GM18499 (cell line): ENCODE data around the gene MAP3K13.
A peak's percentile ranks its signal among the peaks of the same experiment; 100 is the strongest.

Source experiments
- ATAC-seq: cut with Tn5 transposase; IDR thresholded peaks from one replicate; pipeline ENCODE4 v1.9.1; 2021; ENCODE audit warnings: moderate number of reproducible peaks; ENCODE audit not compliant: insufficient read depth, unreplicated experiment

MAP3K13 gene

DNA sequence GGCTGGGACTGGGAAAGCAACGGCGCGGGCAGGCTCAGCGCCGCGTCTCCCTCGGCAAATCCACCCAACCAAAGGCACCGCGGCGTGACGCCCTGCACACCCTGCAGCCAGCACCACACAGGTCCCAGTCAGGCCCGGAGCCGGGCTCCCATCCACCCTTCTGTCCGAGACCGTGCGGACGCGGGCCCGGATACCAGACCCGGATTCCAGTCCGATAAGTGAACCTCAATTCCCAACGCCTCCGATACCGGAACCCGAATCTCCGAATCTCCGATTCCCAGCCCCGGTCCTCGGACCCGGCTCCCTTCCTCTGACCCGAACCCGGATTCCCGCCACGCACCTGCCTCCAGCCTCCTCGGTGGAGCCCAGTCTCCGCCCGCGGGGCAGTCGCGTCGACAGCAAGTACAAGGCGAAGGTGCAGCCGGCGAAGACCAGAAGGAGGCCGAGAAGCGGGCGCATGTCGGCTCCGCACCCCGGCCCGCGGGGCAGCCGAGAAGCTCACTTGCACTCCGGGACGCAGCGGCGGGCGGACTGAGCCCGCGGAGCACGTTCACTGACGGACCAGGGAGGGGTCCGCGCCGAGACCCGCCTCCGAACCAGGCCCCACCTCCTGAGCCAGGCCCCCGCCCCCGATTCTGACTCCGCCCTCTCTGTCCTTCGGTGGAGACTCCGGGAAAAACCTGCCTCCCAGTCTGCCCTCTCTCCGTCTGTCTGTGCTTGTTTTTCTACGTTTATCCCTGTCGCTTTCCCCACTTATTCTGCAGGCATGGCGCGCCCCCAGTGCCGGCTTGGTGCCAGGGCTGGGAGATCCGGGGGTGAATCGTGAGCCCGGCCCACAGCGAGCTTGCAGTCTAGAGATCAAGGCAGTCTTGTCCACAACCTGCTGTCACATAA lies 135.8 kb downstream of the MAP3K13 start, which contains the start of gene TMEM41A:
TMEM41A (minus strand) TSS at position 533 of the 894 bp plus-strand sequence; CDS start at position 459, 74 bp downstream.
- ATAC-seq = peak; percentile 84

DNA sequence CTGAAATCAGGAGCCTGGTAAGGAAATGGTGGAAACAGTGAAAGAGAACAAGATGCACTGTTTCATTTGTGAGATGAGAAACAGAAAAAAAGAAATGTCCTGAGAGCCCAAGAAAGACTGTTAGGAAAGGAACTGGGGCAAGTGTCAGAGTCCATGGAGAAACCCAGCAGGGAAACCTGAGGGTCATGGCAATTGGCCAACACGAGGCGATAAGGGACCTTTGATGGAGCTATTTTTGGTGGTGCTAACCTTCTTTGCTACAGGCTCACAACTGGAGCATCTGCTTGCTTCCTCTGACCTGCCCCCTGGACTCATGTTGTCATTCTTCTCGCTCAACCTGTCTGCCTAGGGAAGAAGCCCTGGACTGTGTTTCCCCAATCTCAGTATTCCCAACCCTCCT lies 140.1 kb downstream of the MAP3K13 start:
- no peak for ATAC-seq

DNA sequence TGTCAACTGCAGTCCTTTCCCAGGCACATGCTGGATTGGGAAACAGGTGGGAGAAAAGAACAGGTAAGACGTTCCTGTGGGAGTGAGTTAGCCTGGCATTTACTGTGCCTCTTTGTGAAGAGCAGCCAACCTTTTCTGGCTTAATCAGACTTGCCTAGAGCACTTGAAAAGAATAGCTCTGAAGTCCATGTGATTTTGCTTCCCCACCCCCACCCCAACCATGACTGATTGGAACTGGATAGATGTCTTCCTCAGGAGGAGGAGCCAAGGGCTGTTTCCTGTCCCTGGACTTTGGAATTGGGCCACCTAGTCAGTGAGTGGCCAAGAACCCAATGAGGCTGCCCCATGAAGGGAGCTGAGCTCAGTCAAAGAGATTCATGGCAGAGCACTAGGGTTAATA lies 140.6 kb downstream of the MAP3K13 start:
- no peak for ATAC-seq

DNA sequence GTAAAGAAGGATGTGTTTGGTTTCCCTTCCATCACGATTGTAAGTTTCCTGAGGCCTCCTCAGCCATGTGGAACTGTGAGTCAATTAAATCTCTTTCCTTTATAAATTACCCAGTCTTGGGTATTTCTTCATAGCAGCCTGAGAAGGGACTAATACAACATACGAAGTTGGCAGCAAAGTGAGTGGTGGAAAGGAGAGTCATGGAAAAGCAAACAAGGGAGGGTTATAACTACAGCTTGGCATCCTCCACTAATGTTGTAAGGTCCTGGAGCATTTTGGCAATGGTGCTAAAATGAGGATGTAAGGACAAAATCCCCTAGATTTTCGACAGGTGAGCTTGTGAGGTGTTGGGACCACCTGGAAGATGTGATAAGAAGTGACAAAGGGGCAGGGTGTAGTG lies 141.7 kb downstream of the MAP3K13 start:
- no peak for ATAC-seq

DNA sequence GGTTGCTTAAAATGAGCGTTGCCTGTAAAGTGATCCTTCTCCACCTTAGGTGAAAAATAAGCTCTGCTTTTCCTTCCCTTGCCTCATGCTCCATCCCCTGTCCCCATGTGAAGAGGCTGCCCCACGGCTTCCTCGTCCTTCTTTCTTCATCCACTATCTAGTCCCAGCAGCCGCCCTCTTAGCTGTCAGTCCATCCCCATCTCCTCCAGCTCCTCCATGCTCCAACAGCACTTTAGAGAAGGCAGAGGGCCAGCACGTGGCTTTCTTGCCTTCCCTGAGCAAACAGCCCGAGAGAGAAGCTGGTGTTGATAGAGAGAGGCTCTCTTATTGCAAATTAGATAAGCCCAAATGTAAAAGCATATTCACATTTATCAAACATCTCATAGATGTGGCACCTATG lies 144.9 kb downstream of the MAP3K13 start:
- ATAC-seq = no peak

DNA sequence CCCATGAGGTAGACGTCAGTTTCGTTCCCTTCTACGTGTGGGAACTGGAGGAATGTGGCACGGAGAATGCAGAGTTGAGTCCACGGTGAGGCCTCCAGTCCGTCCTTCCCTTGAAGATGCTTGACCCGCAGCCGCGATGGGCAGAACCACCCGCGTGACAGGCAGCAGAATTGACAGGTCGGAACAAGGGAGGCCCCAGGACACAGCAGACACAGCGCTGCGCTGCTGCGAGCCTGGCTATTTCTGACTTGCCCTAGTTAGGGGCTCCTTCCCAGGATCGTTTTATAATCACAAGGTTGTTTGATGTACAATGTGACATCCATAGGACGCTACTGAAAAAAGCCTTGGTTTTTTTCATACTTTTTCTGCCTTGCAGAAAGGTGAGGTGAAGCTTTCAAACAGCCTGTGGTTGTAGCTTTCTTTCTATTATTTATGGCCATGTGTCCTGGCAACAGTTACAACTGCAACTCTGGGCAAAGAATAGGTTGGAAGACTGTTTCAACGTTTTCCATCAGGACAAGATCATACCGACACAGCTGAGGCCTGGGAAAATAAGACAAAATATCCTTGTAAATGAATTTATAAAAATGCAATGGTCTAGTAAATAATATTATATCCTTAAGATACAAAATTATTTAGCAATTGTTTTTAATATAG lies 145.5 kb downstream of the MAP3K13 start:
- no peak for ATAC-seq

DNA sequence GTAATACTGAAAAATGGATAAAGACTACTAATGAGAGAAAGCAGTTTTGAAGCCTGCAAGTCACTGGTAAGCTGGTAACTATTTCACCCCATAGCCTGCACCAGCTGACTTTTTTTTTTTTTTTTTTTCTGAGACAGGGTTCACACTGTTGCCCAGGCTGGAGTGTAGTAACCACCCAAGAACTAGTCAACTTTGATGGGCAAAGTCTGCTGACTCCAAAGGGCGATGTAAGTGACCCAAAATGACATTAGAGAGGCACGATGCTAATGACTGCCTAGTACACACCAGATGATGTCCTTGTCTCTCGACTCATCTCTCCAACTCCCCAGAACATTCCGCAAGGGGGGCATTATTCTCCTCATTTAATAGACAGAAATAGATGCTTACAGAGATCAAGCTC lies 148.8 kb downstream of the MAP3K13 start:
- ATAC-seq = no peak

DNA sequence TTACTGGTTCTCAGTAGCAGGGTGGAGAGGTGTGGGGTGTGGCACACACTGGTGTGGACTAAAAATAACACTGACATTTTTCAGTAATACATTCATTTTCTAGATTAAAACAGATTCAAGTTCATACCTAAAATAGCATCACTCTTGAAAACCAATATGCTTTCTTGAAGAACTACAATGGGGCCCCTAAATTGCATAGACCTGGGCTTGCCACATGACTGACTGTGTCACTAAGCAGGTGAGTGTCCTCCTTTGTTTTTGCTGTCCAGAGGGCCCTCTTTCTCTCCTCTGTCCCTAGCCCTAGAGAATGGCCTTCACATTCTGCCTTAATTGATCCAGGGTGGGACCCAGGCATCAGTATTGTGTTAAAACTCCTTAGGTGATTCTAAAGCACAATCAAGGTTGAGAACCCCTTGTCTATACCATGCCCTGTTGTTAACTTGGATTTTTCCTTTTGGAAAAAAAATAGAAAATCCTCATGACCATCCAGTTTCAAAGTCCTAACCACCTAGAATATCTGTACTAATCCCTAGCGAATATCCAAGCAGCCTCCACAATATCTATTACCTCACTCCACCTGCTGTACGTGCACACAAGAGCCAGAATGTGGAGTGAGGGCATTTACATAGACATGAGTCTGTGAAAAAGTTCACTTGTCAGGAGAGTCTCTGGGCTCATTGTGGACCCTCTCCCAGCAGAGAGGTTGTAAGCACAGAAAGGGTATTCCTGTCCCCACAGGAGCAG lies 154.6 kb downstream of the MAP3K13 start:
- no peak for ATAC-seq

DNA sequence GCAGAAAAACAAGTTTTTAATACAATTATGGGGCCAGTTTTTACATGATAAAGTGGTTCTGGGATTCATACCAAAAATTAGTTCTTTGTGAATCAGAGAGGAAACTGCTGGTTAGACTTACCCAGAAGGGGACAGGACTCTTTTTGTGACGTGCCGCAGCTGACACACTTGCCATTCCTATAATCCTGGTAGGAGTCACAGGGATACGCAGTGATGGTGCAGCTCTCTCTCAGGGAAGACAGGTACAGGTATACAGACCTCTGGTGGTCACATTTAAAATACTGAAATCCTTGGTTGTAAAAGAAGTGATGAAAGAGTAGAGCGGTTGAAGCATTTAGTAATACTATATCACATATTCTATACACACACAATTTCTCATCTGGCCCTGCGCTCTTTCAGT lies 156.1 kb downstream of the MAP3K13 start:
- no peak for ATAC-seq

DNA sequence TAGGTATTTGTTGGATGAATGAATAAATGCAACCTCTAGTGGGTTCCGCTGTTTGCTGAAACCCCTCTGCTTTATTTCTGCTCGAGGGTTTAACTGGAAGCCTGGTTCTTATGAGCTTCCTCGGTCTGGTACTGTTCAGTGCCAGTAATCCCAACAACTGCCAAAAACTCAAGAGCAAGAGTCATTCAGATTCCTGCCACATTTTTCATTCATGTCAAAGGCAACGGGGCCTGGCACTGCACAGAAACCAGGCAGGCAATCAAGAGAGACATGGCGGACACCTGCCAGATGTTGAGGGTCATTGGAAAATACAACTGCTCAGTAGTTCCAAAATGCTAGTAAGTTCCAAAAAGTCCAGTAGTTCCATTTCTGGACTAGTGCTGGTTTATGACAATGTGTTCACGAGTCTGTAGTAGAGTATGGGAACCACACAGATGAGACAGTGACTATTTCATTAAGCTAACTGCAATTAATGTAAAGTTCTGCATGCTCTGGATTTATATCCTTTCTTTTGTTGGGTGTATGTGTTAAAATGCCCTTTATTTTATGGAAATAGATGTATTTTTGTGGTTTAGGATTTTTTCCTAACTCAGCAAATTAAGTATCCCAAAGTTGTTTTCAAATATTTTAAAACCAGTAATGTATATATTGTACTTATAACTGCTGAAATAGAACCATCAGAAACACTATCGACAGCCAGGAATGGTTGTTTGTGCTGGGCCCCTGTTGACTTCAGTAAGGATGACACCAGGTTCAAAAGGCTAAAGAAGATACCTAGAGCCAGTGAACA lies 158.6 kb downstream of the MAP3K13 start:
- no peak for ATAC-seq

DNA sequence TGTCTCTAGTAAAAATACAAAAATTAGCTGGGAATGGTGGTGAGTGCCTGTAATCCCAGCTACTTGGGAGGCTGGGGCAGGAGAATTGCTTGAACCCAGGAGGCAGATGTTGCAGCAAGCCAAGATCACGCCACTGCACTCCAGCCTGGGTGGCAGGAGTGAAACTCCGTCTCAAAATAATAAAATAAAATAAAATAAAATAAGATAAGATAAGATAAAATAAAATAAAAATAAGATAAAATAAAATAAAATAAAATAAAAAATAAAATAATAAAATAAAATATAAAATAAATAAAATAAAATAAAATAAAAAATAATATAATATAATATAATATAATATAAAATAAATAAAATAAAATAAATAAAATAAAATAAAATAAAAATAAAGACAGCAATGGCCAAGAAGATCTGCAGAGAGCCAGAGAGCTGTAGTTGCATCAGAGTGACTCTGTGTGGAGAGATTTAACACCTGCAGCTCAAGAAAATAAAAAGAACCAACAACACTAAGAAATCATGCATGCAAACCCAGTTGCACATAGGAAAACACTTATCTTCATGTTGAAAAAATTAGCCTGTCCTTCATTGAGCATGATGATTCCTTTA lies 163.5 kb downstream of the MAP3K13 start:
- no peak for ATAC-seq

DNA sequence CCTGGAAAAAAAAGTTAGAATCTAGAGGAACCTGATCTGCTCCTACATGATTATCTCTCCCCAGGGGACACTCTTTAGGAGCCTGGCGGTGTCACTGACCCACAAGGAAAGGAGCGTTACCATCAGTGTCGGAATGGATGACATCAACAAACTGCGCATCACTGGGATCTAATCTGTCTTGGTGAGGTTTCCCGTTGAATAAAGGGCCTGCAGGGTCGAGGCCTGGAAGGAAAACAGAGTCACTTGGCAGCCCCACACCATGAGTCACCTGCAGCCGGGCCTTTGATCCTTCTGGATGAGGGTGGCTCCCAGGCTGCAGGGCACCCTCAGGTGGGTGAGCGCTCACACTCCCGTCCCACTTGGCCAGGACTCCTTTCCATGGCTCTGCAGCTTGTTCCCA lies 164.4 kb downstream of the MAP3K13 start:
- ATAC-seq = no peak

DNA sequence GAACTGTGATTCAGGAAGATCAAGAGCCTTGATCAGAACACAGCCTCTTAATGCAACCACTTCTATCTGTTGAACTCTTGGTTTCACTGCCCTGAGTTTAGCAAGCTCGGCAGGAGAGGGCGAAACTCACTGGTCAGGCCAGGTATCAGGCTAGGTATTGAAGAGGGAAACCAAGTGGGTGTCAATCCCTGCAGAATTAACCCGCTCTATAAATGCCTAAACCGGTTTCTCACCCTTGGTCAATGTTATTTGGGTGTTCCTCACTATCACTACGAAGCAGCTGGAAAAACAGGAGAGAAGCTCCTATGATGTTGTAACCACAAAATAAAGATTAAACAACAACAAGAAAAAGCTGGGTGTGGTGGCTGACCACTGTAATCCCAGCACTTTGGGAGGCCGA lies 165.6 kb downstream of the MAP3K13 start:
- no peak for ATAC-seq

DNA sequence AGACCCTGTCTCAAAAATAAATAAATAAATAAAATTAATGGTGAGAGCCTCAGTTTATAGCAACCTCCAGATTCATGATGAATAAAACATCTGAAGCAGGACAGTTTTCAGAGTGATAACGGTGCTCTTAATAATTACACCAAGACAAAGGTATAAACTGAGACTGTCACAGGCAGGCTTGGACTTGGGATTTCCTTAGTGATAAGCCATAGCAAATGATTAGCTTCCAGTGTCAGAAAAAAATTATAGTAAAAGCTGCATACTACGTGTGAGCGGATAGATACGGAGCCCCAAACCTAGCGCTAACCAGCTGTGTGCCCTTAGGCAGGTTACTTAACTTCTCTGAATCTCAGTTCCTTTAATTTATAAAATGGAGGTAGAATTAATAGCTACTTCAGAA lies 167.9 kb downstream of the MAP3K13 start:
- ATAC-seq = no peak

DNA sequence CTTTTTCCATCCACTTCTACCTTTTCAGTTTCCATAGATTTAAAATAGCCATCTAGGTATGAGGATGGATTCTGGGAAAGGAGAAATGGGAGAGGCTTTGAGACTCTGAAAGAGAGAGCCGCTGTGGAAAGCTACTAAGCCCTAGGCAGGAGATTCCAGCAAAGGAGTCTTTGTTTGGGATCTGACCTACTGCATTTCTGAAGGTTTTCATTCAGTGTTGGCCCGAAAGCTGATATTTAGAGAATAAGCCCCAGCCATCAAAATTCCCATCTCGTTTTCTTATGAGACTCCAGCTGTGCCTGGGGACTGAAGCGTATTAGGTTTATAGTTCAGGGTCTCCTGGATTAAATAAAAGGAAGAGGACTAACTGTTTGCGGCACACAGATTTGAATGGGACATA lies 170.0 kb downstream of the MAP3K13 start:
- no peak for ATAC-seq

DNA sequence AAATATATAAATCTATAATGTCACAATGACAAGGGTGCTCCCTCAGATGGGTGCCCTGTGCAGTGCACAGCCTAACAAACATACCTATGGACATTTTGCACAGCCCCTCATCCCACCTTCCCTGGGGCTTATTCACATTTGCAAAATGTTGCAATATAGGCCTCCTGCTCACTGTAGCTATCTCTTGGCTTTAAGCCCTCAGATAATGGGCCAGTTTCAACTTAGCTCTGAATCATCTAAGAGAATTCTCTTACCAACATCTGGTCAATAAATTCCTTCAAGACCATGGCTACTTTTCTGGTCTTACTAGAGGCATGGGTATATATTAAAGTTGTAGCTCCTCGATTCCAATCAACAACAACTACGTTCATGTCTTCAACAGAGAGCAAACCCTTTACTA lies 171.6 kb downstream of the MAP3K13 start:
- ATAC-seq = no peak

DNA sequence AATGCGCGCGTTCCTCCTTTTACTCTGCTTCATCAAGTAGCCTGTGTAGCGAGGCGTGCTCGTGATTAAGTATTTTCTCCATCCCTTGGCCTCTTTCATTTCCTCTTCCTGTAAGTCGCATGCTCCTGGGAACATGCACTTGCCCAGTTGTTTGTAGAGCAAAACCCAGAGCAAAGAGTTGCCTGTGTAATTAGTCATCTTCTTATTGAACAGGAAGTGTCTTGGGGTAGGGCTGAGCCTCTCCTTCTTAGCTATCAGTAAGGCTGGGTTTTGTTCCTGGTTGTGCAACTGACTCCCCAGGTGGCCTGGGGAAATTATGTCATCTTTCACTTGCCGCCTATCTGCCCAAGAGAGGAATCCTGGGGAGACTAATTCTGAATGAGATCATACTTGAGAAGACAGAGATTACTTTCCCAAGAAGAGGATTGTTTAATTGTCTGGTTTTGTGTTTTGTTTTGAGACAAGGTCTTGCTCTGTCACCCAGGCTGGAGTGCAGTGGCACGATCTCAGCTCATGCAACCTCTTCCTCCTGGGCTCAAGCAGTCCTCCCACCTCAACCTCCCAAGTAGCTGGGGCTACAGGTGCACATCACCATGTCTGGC lies 174.5 kb downstream of the MAP3K13 start:
- ATAC-seq = peak; percentile 95
